ENCODE measurements around the gene ZFP69B. TPM values are rescaled to one million over a fixed set of nuclear protein-coding genes. Genes with fewer than 3 reads are reported as not detected.

The ZFP69B gene
- total and polyA plus RNA-seq, 8 donors = 2.3 to 7.3 (median 6.1) TPM

DNA sequence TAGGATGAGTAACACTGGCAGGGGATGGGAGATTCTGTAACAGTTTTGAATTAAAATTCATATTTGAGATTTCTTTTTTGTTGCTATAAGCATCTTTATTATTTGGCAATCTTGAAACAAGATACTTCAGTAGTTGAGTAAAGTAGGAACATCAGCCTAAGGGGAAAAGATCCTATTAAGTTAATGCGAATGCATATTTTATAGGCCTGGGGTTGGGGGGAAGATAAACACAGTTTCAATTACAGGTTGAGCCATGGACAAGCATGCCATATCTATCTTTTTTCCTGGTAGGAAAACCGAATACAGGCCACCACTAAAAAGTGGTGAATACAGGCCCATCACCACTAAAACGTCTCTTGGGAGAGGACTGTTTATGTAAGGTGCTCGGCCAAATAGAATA is 44.5 kb upstream of the ZFP69B start:
- H3K4me1 ChIP-seq = peaks cover 0 to 41% of the 10 kb centered on the region in 2 donors
- H3K27ac ChIP-seq = no peak overlapping the region
- ATAC-seq (no peak), DNase-seq (no peak)
- H3K9me3 ChIP-seq = no peaks in the 10 kb centered on the region
- H3K4me3 ChIP-seq = no peak overlapping the region
- no peak for TF ChIP-seq CTCF (IDR thresholded peaks at IDR 0.05)
- intact Hi-C loops (cut with DNase I) = loop anchor here in 1 of 2 donors (10.0 kb wide), 1 partner anchor 251 kb away; no protein-coding TSS in a partner anchor
- peaks cover 0 to 39% of the 10 kb centered on the region in 2 donors for H3K36me3 ChIP-seq
- no peaks in the 10 kb centered on the region for H3K27me3 ChIP-seq

DNA sequence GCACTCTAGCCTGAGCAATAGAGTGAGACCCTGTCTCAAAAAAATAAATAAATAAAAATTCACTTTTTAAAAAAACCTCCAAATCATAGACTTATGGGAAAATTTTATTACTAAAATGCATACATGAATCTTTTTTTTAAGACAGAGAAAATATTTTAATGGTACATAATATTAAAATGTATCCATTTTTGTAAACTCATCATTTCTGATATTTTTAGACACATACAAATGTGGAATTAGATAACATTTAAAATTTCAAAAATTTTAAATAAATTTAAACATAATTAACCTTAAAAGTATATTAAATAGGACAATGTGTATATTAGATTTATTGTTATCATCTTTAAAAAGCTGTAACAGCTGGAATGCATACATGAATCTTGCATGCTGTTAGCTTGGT is 42.8 kb upstream of the ZFP69B start:
- no peaks in the 10 kb centered on the region for H3K9me3 ChIP-seq
- H3K27me3 ChIP-seq = no peaks in the 10 kb centered on the region
- H3K36me3 ChIP-seq = peaks cover 0 to 54% of the 10 kb centered on the region in 2 donors
- H3K4me3 ChIP-seq = no peak overlapping the region
- TF ChIP-seq CTCF (IDR thresholded peaks at IDR 0.05) = no peak
- DNase-seq (no peak), ATAC-seq (no peak)
- intact Hi-C loops (cut with DNase I) = loop anchor here in 1 of 2 donors (10.0 kb wide), 1 partner anchor 253 kb away; no protein-coding TSS in a partner anchor
- no peak overlapping the region for H3K27ac ChIP-seq
- H3K4me1 ChIP-seq = peaks cover 0 to 26% of the 10 kb centered on the region in 2 donors

DNA sequence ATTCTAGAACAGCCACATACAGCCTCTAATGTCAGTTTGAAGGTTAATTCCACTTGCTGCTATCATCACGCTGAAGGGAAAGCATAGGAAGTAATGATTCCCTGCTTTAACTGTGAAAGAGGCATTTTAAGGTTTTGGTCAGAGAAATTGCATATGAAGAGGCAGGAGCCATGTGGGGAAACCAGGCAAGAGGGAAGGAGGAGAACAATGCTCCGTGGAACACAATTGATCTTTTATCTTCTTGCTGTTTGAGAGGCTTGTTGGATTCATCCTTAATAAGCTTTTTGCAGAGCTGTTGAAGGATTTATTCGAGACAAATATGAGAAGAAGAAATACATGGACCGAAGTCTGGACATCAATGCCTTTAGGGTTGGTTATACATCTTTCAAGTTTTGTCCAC is 40.8 kb upstream of the ZFP69B start:
- Histone ChIP-seq H3K36me3 (peaks cover 0 to 74% of the 10 kb centered on the region in 2 donors), H3K4me3 (no peak overlapping the region), H3K27me3 (no peaks in the 10 kb centered on the region), H3K4me1 (peaks cover 0 to 7% of the 10 kb centered on the region in 2 donors), H3K27ac (no peak overlapping the region), H3K9me3 (no peaks in the 10 kb centered on the region)
- ATAC-seq = no peak
- DNase-seq = no peak
- no peak for TF ChIP-seq CTCF (IDR thresholded peaks at IDR 0.05)
- intact Hi-C loops (cut with DNase I) = loop anchor here in 1 of 2 donors (10.0 kb wide), 1 partner anchor 255 kb away; no protein-coding TSS in a partner anchor

- Histone ChIP-seq H3K9me3 (no peaks in the 10 kb centered on the region), H3K4me1 (no peaks in the 10 kb centered on the region), H3K4me3 (no peak overlapping the region), H3K36me3 (peaks cover 0 to 92% of the 10 kb centered on the region in 2 donors), H3K27ac (no peak overlapping the region), H3K27me3 (no peaks in the 10 kb centered on the region)
- DNase-seq (no peak), ATAC-seq (no peak)
- TF ChIP-seq CTCF (IDR thresholded peaks at IDR 0.05) = no peak
- intact Hi-C loops (cut with DNase I) = no loop called here
Measured at GRCh38 chr1:40411294-40411693, 39.0 kb upstream of the ZFP69B start.

- intact Hi-C loops (cut with DNase I) = no loop called here
- Histone ChIP-seq H3K27ac (no peak overlapping the region), H3K9me3 (no peaks in the 10 kb centered on the region), H3K4me1 (no peaks in the 10 kb centered on the region), H3K27me3 (no peaks in the 10 kb centered on the region), H3K36me3 (peaks cover 0 to 95% of the 10 kb centered on the region in 2 donors), H3K4me3 (no peak overlapping the region)
- ATAC-seq = no peak
- no peak for DNase-seq
- no peak for TF ChIP-seq CTCF (IDR thresholded peaks at IDR 0.05)
Measured at GRCh38 chr1:40411843-40412242, 38.4 kb upstream of the ZFP69B start.

Data from left lung (tissue), 10 donors.